ENCODE results near the gene ABTB2. TPM values are rescaled to one million over a fixed set of nuclear protein-coding genes. Genes with fewer than 3 reads are reported as not detected.

ABTB2 gene
- total RNA-seq, 4 donors from 2014 or later = 5.0 to 44.1 (median 33.0) TPM

DNA sequence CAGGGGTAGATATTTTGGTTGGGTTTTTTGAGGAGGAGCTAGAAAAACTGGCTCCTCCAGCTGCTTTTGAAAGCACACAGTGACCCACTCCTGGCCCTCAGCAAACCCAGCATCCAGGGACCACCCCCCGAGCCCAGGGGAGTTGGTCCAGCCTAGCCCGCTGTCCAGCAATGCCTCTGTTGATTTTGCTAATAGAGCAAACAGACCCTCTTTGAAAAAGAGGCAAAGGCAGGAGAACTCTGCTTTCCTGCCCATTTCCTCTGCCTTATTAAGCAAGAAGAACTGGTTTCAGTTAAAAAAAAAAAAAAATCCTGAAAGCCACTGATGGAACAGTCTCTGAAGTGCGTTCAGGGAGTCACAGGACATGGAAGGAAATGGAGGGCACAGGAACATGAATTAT, 25.3 kb downstream of the ABTB2 start:
- Histone ChIP-seq H3K4me1 (peaks cover 0 to 16% (median 0%) of the 10 kb centered on the region in 4 donors), H3K4me3 (no peak overlapping the region), H3K27ac (no peak overlapping the region), H3K27me3 (no peaks in the 10 kb centered on the region), H3K36me3 (no peaks in the 10 kb centered on the region), H3K9me3 (no peaks in the 10 kb centered on the region)
- TF ChIP-seq POLR2A (IDR thresholded peaks at IDR 0.05) = no peak
- TF ChIP-seq, protein P1, sequence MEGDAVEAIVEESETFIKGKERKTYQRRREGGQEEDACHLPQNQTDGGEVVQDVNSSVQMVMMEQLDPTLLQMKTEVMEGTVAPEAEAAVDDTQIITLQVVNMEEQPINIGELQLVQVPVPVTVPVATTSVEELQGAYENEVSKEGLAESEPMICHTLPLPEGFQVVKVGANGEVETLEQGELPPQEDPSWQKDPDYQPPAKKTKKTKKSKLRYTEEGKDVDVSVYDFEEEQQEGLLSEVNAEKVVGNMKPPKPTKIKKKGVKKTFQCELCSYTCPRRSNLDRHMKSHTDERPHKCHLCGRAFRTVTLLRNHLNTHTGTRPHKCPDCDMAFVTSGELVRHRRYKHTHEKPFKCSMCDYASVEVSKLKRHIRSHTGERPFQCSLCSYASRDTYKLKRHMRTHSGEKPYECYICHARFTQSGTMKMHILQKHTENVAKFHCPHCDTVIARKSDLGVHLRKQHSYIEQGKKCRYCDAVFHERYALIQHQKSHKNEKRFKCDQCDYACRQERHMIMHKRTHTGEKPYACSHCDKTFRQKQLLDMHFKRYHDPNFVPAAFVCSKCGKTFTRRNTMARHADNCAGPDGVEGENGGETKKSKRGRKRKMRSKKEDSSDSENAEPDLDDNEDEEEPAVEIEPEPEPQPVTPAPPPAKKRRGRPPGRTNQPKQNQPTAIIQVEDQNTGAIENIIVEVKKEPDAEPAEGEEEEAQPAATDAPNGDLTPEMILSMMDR (IDR thresholded peaks at IDR 0.05) = no peak
- DNase-seq = no peak

DNA sequence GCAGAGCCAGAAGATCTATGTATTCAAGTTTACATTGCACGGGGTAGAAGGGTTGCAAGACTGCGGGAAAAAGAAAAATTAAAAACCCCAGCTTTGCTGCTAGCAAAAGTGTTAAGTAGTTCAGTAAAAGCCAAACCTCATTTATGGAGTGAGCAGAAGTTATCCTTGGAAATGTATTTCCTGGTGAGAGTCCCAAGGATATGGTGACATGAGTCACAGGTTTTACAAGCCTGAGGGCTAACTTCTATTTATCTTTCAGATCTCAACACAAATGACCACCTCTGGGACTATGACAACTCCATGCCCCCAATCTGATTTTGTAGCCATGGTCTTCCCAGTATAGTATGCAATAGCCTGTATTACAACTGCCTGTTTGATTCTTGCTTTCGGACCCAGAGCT, 26.1 kb downstream of the ABTB2 start:
- no peak for DNase-seq
- Histone ChIP-seq H3K27ac (no peak overlapping the region), H3K27me3 (no peaks in the 10 kb centered on the region), H3K4me3 (no peak overlapping the region), H3K4me1 (peaks cover 0 to 16% (median 0%) of the 10 kb centered on the region in 4 donors), H3K36me3 (no peaks in the 10 kb centered on the region), H3K9me3 (no peaks in the 10 kb centered on the region)
- TF ChIP-seq POLR2A (IDR thresholded peaks at IDR 0.05) = no peak
- TF ChIP-seq, protein P1 (IDR thresholded peaks at IDR 0.05) = no peak

DNA sequence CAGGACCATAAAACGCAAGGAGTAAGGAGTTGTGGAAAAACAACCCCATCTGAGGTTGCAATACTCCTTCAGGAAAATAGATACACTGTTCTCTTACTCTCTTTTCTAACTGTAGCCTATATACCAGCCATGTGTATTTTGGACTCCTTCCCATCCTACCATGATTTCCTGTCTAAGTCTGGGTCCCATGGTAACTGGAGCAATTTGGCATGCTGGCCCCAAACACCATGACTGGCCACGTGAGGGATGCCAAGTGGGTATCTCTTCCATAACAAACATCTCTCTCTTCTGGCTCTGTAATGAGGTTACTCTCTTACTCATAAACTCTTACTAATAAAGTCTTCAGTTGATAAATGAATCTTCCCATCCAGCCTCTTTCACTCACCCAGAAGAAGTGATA, 26.5 kb downstream of the ABTB2 start:
- no peak for TF ChIP-seq POLR2A (IDR thresholded peaks at IDR 0.05)
- TF ChIP-seq, protein P1 (IDR thresholded peaks at IDR 0.05) = no peak
- H3K36me3 ChIP-seq = no peaks in the 10 kb centered on the region
- H3K27me3 ChIP-seq = no peaks in the 10 kb centered on the region
- H3K9me3 ChIP-seq = no peaks in the 10 kb centered on the region
- H3K4me1 ChIP-seq = peaks cover 0 to 16% (median 0%) of the 10 kb centered on the region in 4 donors
- no peak overlapping the region for H3K4me3 ChIP-seq
- DNase-seq = no peak
- no peak overlapping the region for H3K27ac ChIP-seq

DNA sequence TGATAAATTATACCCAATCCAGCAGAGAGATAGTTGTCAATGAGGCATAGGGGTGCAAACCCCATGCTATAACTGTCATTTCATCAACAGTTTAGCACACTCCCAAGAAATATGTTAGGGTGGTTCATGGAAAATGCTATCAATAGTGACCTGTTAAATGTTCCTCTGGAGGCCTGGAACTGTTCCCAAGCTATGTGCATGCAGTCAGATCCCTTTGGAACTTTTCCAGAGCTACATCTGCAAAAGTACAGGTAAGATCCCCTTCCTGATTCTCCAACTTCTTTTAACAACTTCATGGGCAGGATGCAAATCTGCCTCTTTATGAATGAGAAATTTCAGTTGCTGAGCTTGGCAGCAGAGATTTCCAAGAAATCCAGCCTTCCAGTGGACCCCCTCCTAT, 27.2 kb downstream of the ABTB2 start:
- DNase-seq = no peak
- no peak overlapping the region for H3K4me3 ChIP-seq
- no peaks in the 10 kb centered on the region for H3K36me3 ChIP-seq
- no peaks in the 10 kb centered on the region for H3K9me3 ChIP-seq
- no peak for TF ChIP-seq POLR2A (IDR thresholded peaks at IDR 0.05)
- TF ChIP-seq, protein P1 (IDR thresholded peaks at IDR 0.05) = no peak
- H3K27me3 ChIP-seq = no peaks in the 10 kb centered on the region
- no peak overlapping the region for H3K27ac ChIP-seq
- peaks cover 0 to 16% (median 0%) of the 10 kb centered on the region in 4 donors for H3K4me1 ChIP-seq

DNA sequence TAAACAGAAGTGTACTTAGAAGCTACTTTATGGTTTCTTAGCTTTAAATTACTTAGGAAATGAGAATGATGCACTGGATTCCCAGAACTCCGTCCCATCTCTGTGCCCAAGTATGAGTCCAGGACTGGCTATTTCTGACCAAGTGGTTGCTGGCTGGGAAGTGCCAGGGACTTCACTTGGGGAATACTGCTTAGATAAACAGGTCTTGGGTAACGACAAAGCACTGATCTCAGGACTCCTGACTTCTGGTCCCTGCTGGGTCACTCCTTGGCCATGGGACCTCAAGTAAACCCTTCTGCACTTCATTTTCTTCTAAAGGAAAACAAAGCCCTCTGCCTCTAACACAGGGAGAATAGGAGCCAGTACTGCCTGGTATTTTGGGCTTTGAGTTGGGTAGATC, 27.9 kb downstream of the ABTB2 start:
- H3K4me1 ChIP-seq = peaks cover 0 to 16% (median 0%) of the 10 kb centered on the region in 4 donors
- TF ChIP-seq, protein P1 (IDR thresholded peaks at IDR 0.05) = no peak
- TF ChIP-seq POLR2A (IDR thresholded peaks at IDR 0.05) = no peak
- H3K27ac ChIP-seq = no peak overlapping the region
- no peaks in the 10 kb centered on the region for H3K27me3 ChIP-seq
- no peaks in the 10 kb centered on the region for H3K9me3 ChIP-seq
- DNase-seq = no peak
- no peak overlapping the region for H3K4me3 ChIP-seq
- H3K36me3 ChIP-seq = no peaks in the 10 kb centered on the region

DNA sequence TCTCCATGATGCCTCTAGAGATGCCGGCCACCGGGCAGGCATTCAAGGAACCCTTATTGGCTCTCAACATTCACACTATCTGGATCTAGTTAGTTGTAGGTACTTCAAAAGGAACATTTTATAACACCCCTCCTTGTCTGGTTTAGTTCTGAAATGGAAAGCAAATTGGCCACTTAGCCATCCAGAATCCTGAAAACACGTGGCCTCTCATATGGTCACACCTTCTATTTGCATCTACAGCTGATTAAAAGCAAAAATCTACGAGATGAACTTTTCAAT, 29.2 kb downstream of the ABTB2 start:
- TF ChIP-seq, protein P1 (IDR thresholded peaks at IDR 0.05) = no peak
- TF ChIP-seq POLR2A (IDR thresholded peaks at IDR 0.05) = no peak
- H3K4me3 ChIP-seq = no peak overlapping the region
- H3K4me1 ChIP-seq = peaks cover 0 to 16% (median 0%) of the 10 kb centered on the region in 4 donors
- H3K27ac ChIP-seq = no peak overlapping the region
- no peak for DNase-seq
- H3K36me3 ChIP-seq = no peaks in the 10 kb centered on the region
- no peaks in the 10 kb centered on the region for H3K9me3 ChIP-seq
- H3K27me3 ChIP-seq = no peaks in the 10 kb centered on the region

Data from Peyer's patch (tissue), 4 donors.